H1 (cell line): ENCODE measurements around the gene TGFBI. TPM values are rescaled to one million over a fixed set of nuclear protein-coding genes. Genes with fewer than 3 reads are reported as not detected.

Source experiments
- CTCF ChIA-PET: fragments of 300-600 bp; sonication (Branson Sonifier 250); formaldehyde crosslinking; loops from one replicate; lab custom pipeline; 2021; ENCODE audit not compliant: partially characterized antibody; lab: Charles Lee
- POLR2A ChIA-PET: fragments of 300-600 bp; sonication (Branson Sonifier 250); formaldehyde crosslinking; loops from one replicate; lab custom pipeline; 2021; ENCODE audit warnings: inconsistent platforms; ENCODE audit not compliant: partially characterized antibody; lab: Charles Lee
- DNase-seq, 2 experiments: peaks; one replicate each; pipeline versions ENCODE4 v3.0.0 to v3.0.0-alpha.2; 2010 to 2022; ENCODE audit warnings: low spot score in 2 of 2, low read depth in 1 of 2, mixed read lengths in 1 of 2
- FAIRE-seq: peaks from 2 replicates; lab custom pipeline; 2011; peaks lifted over from hg19 to GRCh38; lab: Jason Lieb, UNC
- H2AFZ ChIP-seq: 2 replicates; pipeline ENCODE4 v1.8.1; 2012; ENCODE audit warnings: low read length, inconsistent platforms
- H2AK5ac ChIP-seq: 2 replicates; pipeline ENCODE4 v1.6.1; 2013; ENCODE audit warnings: low read depth, low read length
- H2BK120ac ChIP-seq: replicated peaks from 2 replicates; pipeline ENCODE3; 2013; ENCODE audit warnings: low read depth, low read length, inconsistent platforms
- H2BK12ac ChIP-seq: 2 replicates; pipeline ENCODE4 v1.6.1; 2013; ENCODE audit warnings: low read depth, low read length
- H2BK15ac ChIP-seq: 2 replicates; pipeline ENCODE4 v1.6.1; 2013; ENCODE audit warnings: low read length
- H2BK20ac ChIP-seq: 2 replicates; pipeline ENCODE4 v1.6.1; 2013; ENCODE audit warnings: low read length
- H2BK5ac ChIP-seq: 2 replicates; pipeline ENCODE4 v1.6.1; 2013; ENCODE audit warnings: low read depth, low read length
- H3K14ac ChIP-seq: 2 replicates; pipeline ENCODE4 v1.6.1; 2013; ENCODE audit warnings: inconsistent platforms; ENCODE audit not compliant: insufficient read length
- H3K18ac ChIP-seq: 2 replicates; pipeline ENCODE4 v1.6.1; 2013; ENCODE audit warnings: low read length; ENCODE audit errors: extremely low read depth
- H3K23ac ChIP-seq: 2 replicates; pipeline ENCODE4 v1.6.1; 2013; ENCODE audit warnings: inconsistent platforms; ENCODE audit not compliant: insufficient read length
- H3K23me2 ChIP-seq: 2 replicates; pipeline ENCODE4 v1.6.1; 2013; ENCODE audit warnings: low read depth, low read length
- H3K27ac ChIP-seq: 2 replicates; pipeline ENCODE4 v1.6.1; 2011; ENCODE audit warnings: low read depth, low read length, inconsistent platforms
- H3K27me3 ChIP-seq, 4 experiments: replicated peaks in 1 of 4; 1 replicate in 1 of 4; 2 replicates in 3 of 4; pipeline versions ENCODE4 v1.6.1 to v1.8.1; 2011 to 2013; ENCODE audit warnings: low read length in 3 of 4, mild to moderate bottlenecking in 3 of 4, inconsistent platforms in 2 of 4, mixed read lengths in 2 of 4, moderate library complexity in 1 of 4; ENCODE audit not compliant: control insufficient read depth in 3 of 4, insufficient read depth in 3 of 4; ENCODE audit errors: extremely low read depth in 1 of 4
- H3K36me3 ChIP-seq, 4 experiments: 2 replicates each; pipeline versions ENCODE4 v1.6.1 to v1.8.1; 2011 to 2013; ENCODE audit warnings: mild to moderate bottlenecking in 4 of 4, low read length in 3 of 4, moderate library complexity in 2 of 4, control low read depth in 1 of 4, inconsistent platforms in 1 of 4; ENCODE audit not compliant: insufficient read depth in 4 of 4, control insufficient read depth in 2 of 4
- H3K4ac ChIP-seq: replicated peaks from 2 replicates; pipeline ENCODE3; 2013; ENCODE audit warnings: low read length, low read depth, mixed read lengths, inconsistent platforms; ENCODE audit not compliant: insufficient read length
- H3K4me1 ChIP-seq, 4 experiments: replicated peaks in 1 of 4; 1 replicate in 1 of 4; 2 replicates in 3 of 4; pipeline versions ENCODE4 v1.6.1 to v1.8.1; 2011 to 2013; ENCODE audit warnings: low read length in 3 of 4, inconsistent platforms in 2 of 4, mixed read lengths in 1 of 4; ENCODE audit not compliant: insufficient read depth in 4 of 4, control insufficient read depth in 3 of 4
- H3K4me2 ChIP-seq, 2 experiments: 2 replicates each; pipeline versions ENCODE4 v1.6.1 to v1.8.1; 2011 to 2013; ENCODE audit warnings: low read depth in 2 of 2, low read length in 2 of 2, control low read depth in 1 of 2, inconsistent platforms in 1 of 2, mild to moderate bottlenecking in 1 of 2; ENCODE audit not compliant: insufficient read depth in 1 of 2
- H3K4me3 ChIP-seq, 4 experiments: fragments of 200-600, 300-600 bp in 1 of 4; sonication (generic), shearing (Covaris generic), sonication (Bioruptor Twin) in 1 of 4; 2 replicates each; pipeline versions ENCODE4 v1.5.1 to v1.8.1; 2011 to 2016; ENCODE audit warnings: low read length in 4 of 4, low read depth in 3 of 4, control low read depth in 2 of 4, inconsistent platforms in 2 of 4, mild to moderate bottlenecking in 2 of 4, mixed read lengths in 1 of 4, moderate library complexity in 1 of 4; ENCODE audit not compliant: insufficient read depth in 2 of 4; ENCODE audit errors: extremely low read depth in 1 of 4
- H3K56ac ChIP-seq: replicated peaks from 2 replicates; pipeline ENCODE3; 2013; ENCODE audit warnings: low read depth, mild to moderate bottlenecking, mixed read lengths, low read length, inconsistent platforms; ENCODE audit not compliant: insufficient read length
- H3K79me1 ChIP-seq: 2 replicates; pipeline ENCODE4 v1.6.1; 2013; ENCODE audit warnings: low read depth, low read length, control low read depth
- H3K79me2 ChIP-seq, 2 experiments: 2 replicates each; pipeline versions ENCODE4 v1.6.1 to v1.8.1; 2012 to 2013; ENCODE audit warnings: low read length in 2 of 2, mild to moderate bottlenecking in 2 of 2, inconsistent platforms in 1 of 2; ENCODE audit not compliant: insufficient read depth in 2 of 2, control insufficient read depth in 1 of 2
- H3K9ac ChIP-seq, 4 experiments: replicated peaks in 1 of 4; 1 replicate in 1 of 4; 2 replicates in 3 of 4; pipeline versions ENCODE4 v1.6.1 to v1.8.1; 2011 to 2013; ENCODE audit warnings: low read depth in 3 of 4, low read length in 3 of 4, control low read depth in 2 of 4, mild to moderate bottlenecking in 2 of 4, moderate library complexity in 2 of 4, inconsistent platforms in 1 of 4; ENCODE audit errors: extremely low read depth in 1 of 4
- H3K9me3 ChIP-seq, 2 experiments: 2 replicates each; pipeline versions ENCODE4 v1.6.1 to v1.8.1; 2012 to 2013; ENCODE audit warnings: mild to moderate bottlenecking in 2 of 2, moderate library complexity in 2 of 2, control low read depth in 1 of 2, inconsistent platforms in 1 of 2, low read depth in 1 of 2, low read length in 1 of 2, mixed read lengths in 1 of 2; ENCODE audit not compliant: insufficient read depth in 2 of 2
- H4K20me1 ChIP-seq, 2 experiments: replicated peaks in 1 of 2; 2 replicates each; pipeline versions ENCODE3 to v1.8.1; 2011 to 2013; ENCODE audit warnings: inconsistent platforms in 2 of 2, low read length in 2 of 2, mild to moderate bottlenecking in 1 of 2; ENCODE audit not compliant: insufficient read depth in 2 of 2, control insufficient read depth in 1 of 2
- H4K5ac ChIP-seq: 2 replicates; pipeline ENCODE4 v1.6.1; 2013; ENCODE audit warnings: low read length, low read depth, mixed read lengths, inconsistent platforms; ENCODE audit not compliant: insufficient read length
- H4K8ac ChIP-seq: 2 replicates; pipeline ENCODE4 v1.8.0; 2013; ENCODE audit warnings: mild to moderate bottlenecking, moderate library complexity, low read length, inconsistent platforms; ENCODE audit not compliant: insufficient read depth; ENCODE audit errors: extremely low read depth
- H4K91ac ChIP-seq: replicated peaks from 2 replicates; pipeline ENCODE3; 2013; ENCODE audit warnings: low read length, mixed read lengths, inconsistent platforms; ENCODE audit not compliant: insufficient read length
- ASH2L ChIP-seq: fragments of 200-600, 300-600 bp; sonication (generic); IDR thresholded peaks from one replicate; pipeline ENCODE4 v1.7.1; 2017; ENCODE audit warnings: low read length
- CEBPB ChIP-seq: IDR thresholded peaks from 2 replicates; pipeline ENCODE4 v1.6.1; 2012; ENCODE audit warnings: low read depth, low read length
- CHD2 ChIP-seq: IDR thresholded peaks from 2 replicates; pipeline ENCODE4 v1.6.1; 2012; ENCODE audit warnings: low read length, improper control_type of control experiment
- CTBP2 ChIP-seq: IDR thresholded peaks from 2 replicates; pipeline ENCODE4 v1.7.0; 2011; ENCODE audit warnings: borderline replicate concordance, mild to moderate bottlenecking, moderate library complexity, mixed read lengths, low read length; ENCODE audit not compliant: insufficient read depth, insufficient read length
- EGR1 ChIP-seq: IDR thresholded peaks from 2 replicates; pipeline ENCODE4 v1.6.1; 2011; ENCODE audit warnings: low read depth, low read length, borderline replicate concordance
- EZH2 ChIP-seq: fragments of 200-600 bp; sonication (generic); IDR thresholded peaks from 2 replicates; pipeline ENCODE4 v1.7.1; 2012; ENCODE audit warnings: low read depth, mild to moderate bottlenecking, moderate library complexity, low read length, inconsistent platforms; ENCODE audit not compliant: severe bottlenecking
- JUND ChIP-seq: IDR thresholded peaks from 2 replicates; pipeline ENCODE4 v1.6.1; 2011; ENCODE audit warnings: mild to moderate bottlenecking, improper control_type of control experiment, low read length
- KDM5A ChIP-seq: fragments of 200-600 bp; IDR thresholded peaks from 2 replicates; pipeline ENCODE4 v1.7.1; 2012; ENCODE audit warnings: mild to moderate bottlenecking, low read length, inconsistent platforms, mixed read lengths
- NRF1 ChIP-seq: IDR thresholded peaks from 2 replicates; pipeline ENCODE4 v1.6.1; 2011; ENCODE audit warnings: mild to moderate bottlenecking, low read depth, low read length, improper control_type of control experiment
- TAF1 ChIP-seq: IDR thresholded peaks from 2 replicates; pipeline ENCODE4 v1.6.1; 2011; ENCODE audit warnings: mild to moderate bottlenecking, low read depth, low read length
- TCF12 ChIP-seq: IDR thresholded peaks from 2 replicates; pipeline ENCODE4 v1.6.1; 2011; ENCODE audit warnings: low read depth, mild to moderate bottlenecking, low read length
- TEAD4 ChIP-seq: IDR thresholded peaks from 2 replicates; pipeline ENCODE4 v1.6.1; 2012; ENCODE audit warnings: low read depth, low read length, inconsistent platforms, mixed read lengths
- USF2 ChIP-seq: IDR thresholded peaks from 2 replicates; pipeline ENCODE4 v1.6.1; 2011; ENCODE audit warnings: low read length, improper control_type of control experiment
- WGBS, 2 experiments: shearing (Covaris generic) in 1 of 2; methylation state at CpG; one replicate each; pipeline versions ENCODE4 v1.1.6 to v1.1.7; 2013 to 2015; ENCODE audit warnings: low lambda C conversion rate in 2 of 2, mixed read lengths in 2 of 2, inconsistent platforms in 1 of 2, low coverage in 1 of 2, missing lambda C conversion rate in 1 of 2; ENCODE audit not compliant: insufficient replicate concordance in 2 of 2, insufficient coverage in 1 of 2, insufficient read length in 1 of 2; ENCODE audit errors: extremely low coverage in 1 of 2, missing lambda C conversion rate in 1 of 2; 5-methylcytosine and 5-hydroxymethylcytosine counted together
- polyA plus RNA-seq, 7 experiments: library from polyadenylated mRNA; depleted of rRNA in 3 of 7; stranded (reverse) in 5 of 7; unstranded in 2 of 7; fragments of >200 nt in 5 of 7; fragments of 200-250 nt in 2 of 7; gene quantifications; 1 replicate in 5 of 7; 2 replicates in 1 of 7; 4 replicates in 1 of 7; pipeline versions ENCODE4 v1.2.1 to v1.2.3, GENCODE V29; 2011 to 2013; ENCODE audit warnings: missing spikeins in 2 of 7, mixed read lengths in 2 of 7
- total RNA-seq: library from RNA; stranded (reverse); fragmentation: NEBNext Ultra II Directional; extraction: Animal tissue kit (Norgen Biotek cat#: 25700); gene quantifications from 2 replicates; pipeline ENCODE4 v1.2.1, GENCODE V29; 2021
- TF ChIP-seq, protein P1 (sequence below): IDR thresholded peaks from 2 replicates; pipeline ENCODE4 v1.6.1; 2012; ENCODE audit warnings: inconsistent platforms

Gene TGFBI
- total and polyA plus RNA-seq, 2 of the 8 experiments (the other 6 are each of a cell fraction or from before 2014, with no cell fraction given), result 6.0 to 8.5 TPM

GRCh38 chr5:136038635-136039034 lies 9.8 kb downstream of the TGFBI start:
- no peaks in the 10 kb centered on the region for H3K79me2 ChIP-seq
- H2BK20ac ChIP-seq, result no peak overlapping the region
- POLR2A ChIA-PET, result no interaction called here
- H3K23me2 ChIP-seq, result no peaks in the 10 kb centered on the region
- no peak overlapping the region for H2BK5ac ChIP-seq
- H2BK120ac ChIP-seq, result no peak overlapping the region
- no peak overlapping the region for H3K4me2 ChIP-seq
- H2BK12ac ChIP-seq, result no peak overlapping the region
- no peak overlapping the region for H3K18ac ChIP-seq
- H3K23ac ChIP-seq, result no peak overlapping the region
- WGBS, 2 experiments, result 81% methylated on average over 3 of the region's 4 CpGs; no CpG with 5 or more reads in 1 of the 2 experiments
- H3K36me3 ChIP-seq, result no peaks in the 10 kb centered on the region
- H3K27me3 ChIP-seq, result peaks cover 0 to 4% (median 0%) of the 10 kb centered on the region in 4 experiments; a peak in 1 of 7 replicates
- H3K27ac ChIP-seq, result no peak overlapping the region
- no peak overlapping the region for H2AFZ ChIP-seq
- H4K5ac ChIP-seq, result no peak overlapping the region
- no peak overlapping the region for H3K9ac ChIP-seq
- no peak overlapping the region for H4K8ac ChIP-seq
- no peak overlapping the region for H3K56ac ChIP-seq
- H3K79me1 ChIP-seq, result no peaks in the 10 kb centered on the region
- H4K20me1 ChIP-seq, result no peaks in the 10 kb centered on the region
- CTCF ChIA-PET, result interaction anchor here (0.6 to 5.9 kb wide), 2 partner anchors 19 to 26 kb away, joined by 4 to 27 read pairs; no protein-coding TSS in a partner anchor
- H3K4me1 ChIP-seq, result peaks cover 0 to 4% (median under 1%) of the 10 kb centered on the region in 4 experiments; a peak in 2 of 7 replicates
- no peak for FAIRE-seq
- H4K91ac ChIP-seq, result no peak overlapping the region
- H3K4me3 ChIP-seq, result no peak overlapping the region
- no peak overlapping the region for H3K14ac ChIP-seq
- H3K4ac ChIP-seq, result no peak overlapping the region
- H3K9me3 ChIP-seq, result no peaks in the 10 kb centered on the region
- H2AK5ac ChIP-seq, result no peak overlapping the region
- H2BK15ac ChIP-seq, result no peak overlapping the region
- DNase-seq, result no peak
- TF ChIP-seq JUND, result no peak
- no peak for TF ChIP-seq ASH2L
- no peak for TF ChIP-seq CHD2
- no peak for TF ChIP-seq KDM5A
- no peak for TF ChIP-seq CTBP2
- TF ChIP-seq TEAD4, result no peak
- TF ChIP-seq EZH2, result no peak
- no peak for TF ChIP-seq CEBPB
- TF ChIP-seq TAF1, result no peak
- no peak for TF ChIP-seq EGR1
- TF ChIP-seq USF2, result no peak
- TF ChIP-seq, protein P1, sequence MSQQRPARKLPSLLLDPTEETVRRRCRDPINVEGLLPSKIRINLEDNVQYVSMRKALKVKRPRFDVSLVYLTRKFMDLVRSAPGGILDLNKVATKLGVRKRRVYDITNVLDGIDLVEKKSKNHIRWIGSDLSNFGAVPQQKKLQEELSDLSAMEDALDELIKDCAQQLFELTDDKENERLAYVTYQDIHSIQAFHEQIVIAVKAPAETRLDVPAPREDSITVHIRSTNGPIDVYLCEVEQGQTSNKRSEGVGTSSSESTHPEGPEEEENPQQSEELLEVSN, result no peak
- TF ChIP-seq NRF1, result no peak
- TF ChIP-seq TCF12, result no peak
